RWPE1 (cell line): ENCODE measurements around the gene ZMYND15.
"Not testable (repeated sequence)": the region's sequence is repeated elsewhere in the genome, so short reads cannot be mapped to it uniquely, and the experiment has no call there.

Experiments
- CTCF ChIA-PET: fragments of 350-600 bp; sonication (Branson Sonifier 250); formaldehyde crosslinking; extraction: SDS; loops from one replicate; lab custom pipeline; 2021; lab: Yijun Ruan, JAX
- POLR2A ChIA-PET: fragments of 400-600 bp; formaldehyde crosslinking; extraction: SDS; loops from one replicate; lab custom pipeline; 2020; ENCODE audit warnings: antibody characterized with exemption; ENCODE audit not compliant: low non-redundant PET; lab: Yijun Ruan, JAX
- DNase-seq: peaks from one replicate; pipeline ENCODE4 v3.0.0; 2012; ENCODE audit warnings: low spot score
- H3K27ac ChIP-seq: fragments of 450-650 bp; 2 replicates; pipeline ENCODE4 v1.5.1; 2017
- CTCF ChIP-seq: fragments of 450-650 bp; conservative IDR thresholded peaks from 2 replicates; pipeline ENCODE4 v1.5.1; 2017; ENCODE audit warnings: low read depth, mild to moderate bottlenecking

ZMYND15 gene, protein sequence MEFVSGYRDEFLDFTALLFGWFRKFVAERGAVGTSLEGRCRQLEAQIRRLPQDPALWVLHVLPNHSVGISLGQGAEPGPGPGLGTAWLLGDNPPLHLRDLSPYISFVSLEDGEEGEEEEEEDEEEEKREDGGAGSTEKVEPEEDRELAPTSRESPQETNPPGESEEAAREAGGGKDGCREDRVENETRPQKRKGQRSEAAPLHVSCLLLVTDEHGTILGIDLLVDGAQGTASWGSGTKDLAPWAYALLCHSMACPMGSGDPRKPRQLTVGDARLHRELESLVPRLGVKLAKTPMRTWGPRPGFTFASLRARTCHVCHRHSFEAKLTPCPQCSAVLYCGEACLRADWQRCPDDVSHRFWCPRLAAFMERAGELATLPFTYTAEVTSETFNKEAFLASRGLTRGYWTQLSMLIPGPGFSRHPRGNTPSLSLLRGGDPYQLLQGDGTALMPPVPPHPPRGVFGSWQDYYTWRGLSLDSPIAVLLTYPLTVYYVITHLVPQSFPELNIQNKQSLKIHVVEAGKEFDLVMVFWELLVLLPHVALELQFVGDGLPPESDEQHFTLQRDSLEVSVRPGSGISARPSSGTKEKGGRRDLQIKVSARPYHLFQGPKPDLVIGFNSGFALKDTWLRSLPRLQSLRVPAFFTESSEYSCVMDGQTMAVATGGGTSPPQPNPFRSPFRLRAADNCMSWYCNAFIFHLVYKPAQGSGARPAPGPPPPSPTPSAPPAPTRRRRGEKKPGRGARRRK

GRCh38 chr17:4739122-4740024, at the start of gene ZMYND15, which contains the start of gene CXCL16:
ZMYND15 (plus strand) TSS chr17:4739833; CDS start chr17:4740549, 716 bp downstream.
CXCL16 (minus strand) TSS chr17:4739928; CDS start chr17:4739339, 589 bp downstream.
- no peak for TF ChIP-seq CTCF
- POLR2A ChIA-PET: no interaction called here
- peak; percentile 72 for DNase-seq
- CTCF ChIA-PET: interaction anchor here (0.7 to 1.1 kb wide), 4 partner anchors 25 to 55 kb away, joined by 3 to 4 read pairs (median 3); partner anchors contain the start of gene ARRB2
- no peak within 1 kb of the TSS for H3K27ac ChIP-seq

DNA sequence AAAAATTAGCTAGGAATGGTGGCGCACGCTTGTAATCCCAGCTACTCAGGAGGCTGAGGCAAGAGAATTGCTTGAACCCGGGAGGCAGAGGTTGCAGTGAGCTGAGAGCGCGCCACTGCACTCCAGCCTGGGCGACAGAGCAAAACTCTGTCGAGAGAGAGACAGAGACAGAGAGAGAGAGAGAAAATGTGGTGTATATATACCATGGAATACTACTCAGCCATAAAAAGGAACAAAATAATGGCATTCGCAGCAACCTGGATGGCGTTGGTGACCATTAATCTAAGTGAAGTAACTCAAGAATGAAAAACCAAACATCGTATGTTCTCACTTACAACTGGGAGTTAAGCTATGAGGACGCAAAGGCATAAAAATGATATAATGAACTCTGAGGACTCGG, 49.8 kb upstream of the ZMYND15 start:
- H3K27ac ChIP-seq, DNase-seq, POLR2A ChIA-PET: not testable (repeated sequence)
- CTCF ChIA-PET: interaction anchor here (0.6 kb wide), 1 partner anchor 130 kb away, joined by 3 read pairs; no protein-coding TSS in a partner anchor

GRCh38 chr17:4690745-4691144, 48.9 kb upstream of the ZMYND15 start:
- ChIA-PET CTCF (interaction anchor here (0.6 kb wide), 1 partner anchor 146 kb away, joined by 3 read pairs; no protein-coding TSS in a partner anchor), POLR2A (no interaction called here)
- H3K27ac ChIP-seq: no peak overlapping the region
- TF ChIP-seq CTCF: no peak
- DNase-seq: no peak

- TF ChIP-seq CTCF: no peak
- DNase-seq: no peak
- POLR2A ChIA-PET: no interaction called here
- CTCF ChIA-PET: no interaction called here
- H3K27ac ChIP-seq: no peak overlapping the region
These were observed 47.9 kb upstream of the ZMYND15 start for GRCh38 chr17:4691686-4692085.

GRCh38 chr17:4693416-4693815, 46.2 kb upstream of the ZMYND15 start:
- DNase-seq: no peak
- ChIA-PET POLR2A (no interaction called here), CTCF (interaction anchor here (0.7 kb wide), 1 partner anchor 62 kb away, joined by 3 read pairs; no protein-coding TSS in a partner anchor)
- no peak overlapping the region for H3K27ac ChIP-seq
- no peak for TF ChIP-seq CTCF

DNA sequence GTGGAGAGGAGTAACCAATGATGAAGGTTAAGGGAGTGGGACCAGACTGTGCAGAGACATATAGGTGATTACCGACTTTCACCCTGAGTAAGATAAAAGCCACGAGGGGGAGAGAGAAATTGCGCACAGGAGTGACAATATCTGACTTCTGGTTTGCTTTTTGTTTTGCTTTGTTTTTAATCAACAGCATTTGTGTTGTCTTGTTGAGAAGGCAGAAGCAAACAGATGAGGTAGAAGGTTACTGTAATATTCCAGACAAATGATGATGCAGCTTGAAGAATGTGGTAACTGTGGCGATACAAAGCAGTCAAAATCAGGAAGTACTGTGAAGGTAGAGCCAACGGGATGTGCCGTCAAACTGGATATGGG, 43.2 kb upstream of the ZMYND15 start:
- DNase-seq: no peak

DNA sequence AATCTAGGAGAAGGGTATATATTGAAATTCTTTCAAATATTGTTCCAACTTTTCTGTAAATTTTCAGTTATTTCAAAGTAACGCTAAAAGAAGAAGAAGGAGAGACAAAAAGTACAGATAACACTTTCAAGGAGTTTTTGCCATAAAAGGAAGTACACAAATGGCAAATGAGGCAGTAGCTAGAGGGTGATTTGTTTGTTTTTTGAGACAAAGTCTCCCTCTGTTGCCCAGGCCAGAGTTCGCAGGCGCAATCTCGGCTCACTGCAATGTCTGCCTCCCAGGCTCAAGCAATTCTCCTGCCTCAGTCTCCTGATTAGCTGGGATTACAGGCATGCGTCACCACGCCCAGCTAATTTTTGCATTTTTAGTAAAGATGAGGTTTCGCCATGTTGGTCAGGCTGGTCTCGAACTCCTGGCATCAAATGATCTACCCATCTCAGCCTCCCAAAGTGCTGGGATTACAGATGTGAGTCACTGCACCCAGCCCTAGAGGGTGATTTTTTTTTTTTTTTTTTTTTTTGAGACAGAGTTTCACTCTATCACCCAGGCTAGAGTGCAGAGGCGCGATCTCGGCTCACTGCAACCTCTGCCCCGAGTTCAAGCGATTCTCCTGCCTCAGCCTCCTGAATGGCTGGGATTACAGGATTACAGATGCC, 40.1 kb upstream of the ZMYND15 start:
- CTCF ChIA-PET: interaction anchor here (0.7 kb wide), 1 partner anchor 440 kb away, joined by 4 read pairs; no protein-coding TSS in a partner anchor
- H3K27ac ChIP-seq, DNase-seq, POLR2A ChIA-PET: not testable (repeated sequence)

More for the DNA sequence above, 43.2 kb upstream of the ZMYND15 start:
- no peak overlapping the region for H3K27ac ChIP-seq
- CTCF ChIA-PET: no interaction called here
- POLR2A ChIA-PET: no interaction called here
- TF ChIP-seq CTCF: no peak
